ENCODE measurements around the gene MBD5.

MBD5 gene

DNA sequence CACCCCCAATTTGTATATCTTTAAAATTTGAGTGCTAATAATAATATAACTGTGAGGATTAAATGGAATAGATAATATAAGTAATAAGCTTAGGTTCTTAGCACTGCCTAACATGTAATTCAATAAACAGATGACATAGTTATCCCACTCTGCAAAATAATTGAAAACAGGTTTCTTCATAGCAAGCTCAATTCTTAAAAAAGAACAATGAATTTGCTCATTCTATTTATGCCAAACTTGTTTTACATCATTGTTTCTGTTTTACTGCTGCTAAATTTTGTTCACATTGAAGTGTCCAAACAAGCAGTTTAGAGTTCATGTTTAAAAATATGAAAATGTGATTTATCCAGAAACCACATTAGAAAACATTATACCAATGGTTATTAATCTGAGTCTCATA is 217.0 kb downstream of the MBD5 start:
- peaks cover 0 to 23% (median 0%) of the 10 kb centered on the region in 5 donors for H3K9me3 ChIP-seq (ENCODE audit: control insufficient read depth in 5 of 5, low read length in 5 of 5)
- no peak overlapping the region for H3K4me3 ChIP-seq (ENCODE audit: low read depth in 1 of 5, low read length in 5 of 5)
- peaks cover 0 to 3% (median 0%) of the 10 kb centered on the region in 5 donors for H3K4me1 ChIP-seq (ENCODE audit: control insufficient read depth in 5 of 5, insufficient read depth in 5 of 5, low read length in 5 of 5)
- peaks cover 6 to 24% (median 12%) of the 10 kb centered on the region in 5 donors for H3K36me3 ChIP-seq (ENCODE audit: control insufficient read depth in 5 of 5, insufficient read depth in 5 of 5, low read length in 5 of 5)
- H3K27ac ChIP-seq (ENCODE audit: low read depth, low read length) = no peak overlapping the region
- H3K27me3 ChIP-seq (ENCODE audit: control insufficient read depth in 5 of 5, insufficient read depth in 4 of 5, low read length in 5 of 5) = no peaks in the 10 kb centered on the region
- H3K9ac ChIP-seq (ENCODE audit: low read length in 5 of 5) = no peak overlapping the region

DNA sequence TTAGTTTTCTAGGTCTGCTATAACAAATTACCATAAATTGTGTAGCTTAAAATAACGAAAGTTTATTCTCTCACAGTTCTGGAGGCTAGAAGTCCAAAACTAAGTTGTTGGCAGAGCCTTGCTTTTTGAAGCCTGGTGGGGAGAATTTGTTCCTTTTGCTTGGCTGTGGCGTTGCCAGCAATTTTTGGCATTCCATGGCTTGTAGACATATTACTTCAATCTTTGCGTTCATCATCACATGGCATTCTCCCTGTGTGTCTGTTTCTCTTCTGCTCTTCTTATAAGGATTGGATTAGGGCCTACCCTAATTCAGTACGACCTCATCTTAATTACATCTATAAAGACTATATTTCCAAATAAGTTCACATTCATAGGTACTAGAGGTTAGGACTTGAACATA is 217.7 kb downstream of the MBD5 start:
- no peak overlapping the region for H3K9ac ChIP-seq (ENCODE audit: low read length in 5 of 5)
- no peak overlapping the region for H3K4me3 ChIP-seq (ENCODE audit: low read depth in 1 of 5, low read length in 5 of 5)
- H3K4me1 ChIP-seq (ENCODE audit: control insufficient read depth in 5 of 5, insufficient read depth in 5 of 5, low read length in 5 of 5) = peaks cover 0 to 3% (median 0%) of the 10 kb centered on the region in 5 donors
- peaks cover 0 to 23% (median 0%) of the 10 kb centered on the region in 5 donors for H3K9me3 ChIP-seq (ENCODE audit: control insufficient read depth in 5 of 5, low read length in 5 of 5)
- H3K36me3 ChIP-seq (ENCODE audit: control insufficient read depth in 5 of 5, insufficient read depth in 5 of 5, low read length in 5 of 5) = peaks cover 6 to 24% (median 12%) of the 10 kb centered on the region in 5 donors
- H3K27ac ChIP-seq (ENCODE audit: low read depth, low read length) = no peak overlapping the region
- no peaks in the 10 kb centered on the region for H3K27me3 ChIP-seq (ENCODE audit: control insufficient read depth in 5 of 5, insufficient read depth in 4 of 5, low read length in 5 of 5)

DNA sequence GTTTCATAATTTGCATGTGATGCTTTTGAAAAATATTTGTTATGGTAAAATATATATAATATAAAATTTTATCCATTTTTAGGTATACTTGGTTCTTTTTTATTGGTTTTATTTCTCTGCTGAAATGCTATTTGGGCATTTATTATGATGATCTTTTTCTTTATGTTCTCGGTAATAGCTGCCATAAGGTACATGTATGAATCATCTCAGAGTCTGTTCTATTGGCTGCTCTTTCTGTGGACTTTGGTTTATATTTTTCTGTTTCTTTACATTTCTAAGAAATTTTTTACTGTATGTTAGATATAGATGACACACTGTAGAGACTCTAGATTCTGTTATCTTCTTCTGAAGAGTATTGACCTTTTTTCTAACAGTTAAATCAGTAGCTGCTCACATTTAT is 219.9 kb downstream of the MBD5 start:
- Histone ChIP-seq H3K9ac (ENCODE audit: low read length in 5 of 5) (no peak overlapping the region), H3K4me1 (ENCODE audit: control insufficient read depth in 5 of 5, insufficient read depth in 5 of 5, low read length in 5 of 5) (peaks cover 0 to 3% (median 0%) of the 10 kb centered on the region in 5 donors), H3K9me3 (ENCODE audit: control insufficient read depth in 5 of 5, low read length in 5 of 5) (peaks cover 0 to 23% (median 0%) of the 10 kb centered on the region in 5 donors), H3K4me3 (ENCODE audit: low read depth in 1 of 5, low read length in 5 of 5) (no peak overlapping the region), H3K36me3 (ENCODE audit: control insufficient read depth in 5 of 5, insufficient read depth in 5 of 5, low read length in 5 of 5) (peaks cover 6 to 20% (median 12%) of the 10 kb centered on the region in 5 donors), H3K27me3 (ENCODE audit: control insufficient read depth in 5 of 5, insufficient read depth in 4 of 5, low read length in 5 of 5) (no peaks in the 10 kb centered on the region), H3K27ac (ENCODE audit: low read depth, low read length) (no peak overlapping the region)

DNA sequence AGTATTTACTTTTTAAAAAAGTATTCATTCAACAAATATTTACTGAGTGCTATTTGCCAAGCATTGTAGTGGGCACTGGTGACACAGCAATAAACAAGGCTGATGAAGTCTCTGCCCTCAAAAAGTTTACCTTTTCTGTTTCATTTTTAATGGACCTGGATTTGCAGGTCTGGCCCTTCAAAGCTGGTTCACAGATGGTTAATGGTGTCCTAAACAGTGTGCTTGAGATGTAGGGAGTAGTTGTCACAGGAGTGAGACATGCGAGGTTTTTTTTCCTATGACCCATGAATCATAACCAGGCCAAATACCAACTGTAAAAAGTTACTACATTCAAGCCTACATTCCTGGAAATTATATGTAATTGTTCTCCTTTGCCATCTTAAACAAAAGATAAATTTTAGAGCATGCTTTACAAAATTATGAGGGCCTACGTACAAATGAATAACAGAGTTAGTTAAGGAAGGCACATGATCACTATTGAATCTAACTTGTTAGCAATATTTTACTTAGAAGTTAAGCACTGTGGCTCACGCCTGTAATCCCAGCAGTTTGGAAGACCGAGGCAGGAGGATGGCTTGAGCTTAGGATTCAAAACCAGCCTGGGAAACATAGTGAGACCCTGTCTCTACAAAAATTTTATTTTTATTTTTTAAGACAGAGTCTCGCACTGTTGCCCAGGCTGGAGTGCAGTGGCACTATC is 223.9 kb downstream of the MBD5 start:
- H3K27me3 ChIP-seq (ENCODE audit: control insufficient read depth in 5 of 5, insufficient read depth in 4 of 5, low read length in 5 of 5) = no peaks in the 10 kb centered on the region
- no peaks in the 10 kb centered on the region for H3K4me1 ChIP-seq (ENCODE audit: control insufficient read depth in 5 of 5, insufficient read depth in 5 of 5, low read length in 5 of 5)
- H3K27ac ChIP-seq (ENCODE audit: low read depth, low read length) = no peak overlapping the region
- no peak overlapping the region for H3K4me3 ChIP-seq (ENCODE audit: low read depth in 1 of 5, low read length in 5 of 5)
- H3K9me3 ChIP-seq (ENCODE audit: control insufficient read depth in 5 of 5, low read length in 5 of 5) = peaks cover 0 to 15% (median 0%) of the 10 kb centered on the region in 5 donors
- H3K36me3 ChIP-seq (ENCODE audit: control insufficient read depth in 5 of 5, insufficient read depth in 5 of 5, low read length in 5 of 5) = peaks cover 0 to 4% (median 0%) of the 10 kb centered on the region in 5 donors
- no peak overlapping the region for H3K9ac ChIP-seq (ENCODE audit: low read length in 5 of 5)

DNA sequence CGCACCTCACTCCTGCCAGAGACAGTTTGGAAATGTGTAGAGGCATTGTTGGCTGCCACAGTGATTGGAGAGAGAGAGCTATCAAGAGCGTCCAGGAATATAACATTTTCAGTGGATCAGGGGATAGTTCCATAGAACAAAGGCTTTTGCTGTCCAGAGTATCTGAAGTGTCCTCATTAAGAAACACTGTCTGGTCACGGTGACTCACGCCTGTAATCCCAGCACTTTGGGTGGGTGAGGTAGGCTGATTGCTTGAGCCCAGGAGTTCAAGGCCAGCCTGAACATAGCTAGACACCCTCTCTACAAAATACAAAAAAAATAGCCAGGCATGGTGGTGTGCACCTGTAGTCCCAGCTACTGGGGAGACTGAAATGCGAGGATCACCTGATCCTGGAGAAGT is 231.1 kb downstream of the MBD5 start:
- no peaks in the 10 kb centered on the region for H3K4me1 ChIP-seq (ENCODE audit: control insufficient read depth in 5 of 5, insufficient read depth in 5 of 5, low read length in 5 of 5)
- peaks cover 0 to 6% (median 0%) of the 10 kb centered on the region in 5 donors for H3K9me3 ChIP-seq (ENCODE audit: control insufficient read depth in 5 of 5, low read length in 5 of 5)
- no peak overlapping the region for H3K4me3 ChIP-seq (ENCODE audit: low read depth in 1 of 5, low read length in 5 of 5)
- H3K36me3 ChIP-seq (ENCODE audit: control insufficient read depth in 5 of 5, insufficient read depth in 5 of 5, low read length in 5 of 5) = peaks cover 0 to 18% (median 10%) of the 10 kb centered on the region in 5 donors
- no peak overlapping the region for H3K27ac ChIP-seq (ENCODE audit: low read depth, low read length)
- no peaks in the 10 kb centered on the region for H3K27me3 ChIP-seq (ENCODE audit: control insufficient read depth in 5 of 5, insufficient read depth in 4 of 5, low read length in 5 of 5)
- H3K9ac ChIP-seq (ENCODE audit: low read length in 5 of 5) = no peak overlapping the region

DNA sequence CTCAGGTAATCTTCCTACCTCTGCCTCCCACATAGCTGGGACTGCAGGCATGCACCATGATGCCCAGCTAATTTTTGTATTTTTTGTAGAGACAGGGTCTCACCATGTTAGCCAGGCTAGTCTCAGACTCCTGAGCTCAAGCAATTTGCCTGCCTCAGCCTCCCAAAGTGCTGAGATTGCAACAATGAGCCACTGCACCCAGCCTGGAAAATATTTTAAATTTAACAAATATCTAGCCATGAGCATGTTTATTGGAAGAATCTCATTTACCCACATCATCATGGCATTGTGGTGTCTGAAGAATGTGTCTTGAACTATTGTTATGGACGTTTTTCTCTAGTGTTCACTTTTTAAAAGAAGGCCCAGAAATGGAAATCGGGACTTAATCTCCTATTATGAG is 231.8 kb downstream of the MBD5 start:
- peaks cover 0 to 22% (median 10%) of the 10 kb centered on the region in 5 donors for H3K36me3 ChIP-seq (ENCODE audit: control insufficient read depth in 5 of 5, insufficient read depth in 5 of 5, low read length in 5 of 5)
- no peaks in the 10 kb centered on the region for H3K27me3 ChIP-seq (ENCODE audit: control insufficient read depth in 5 of 5, insufficient read depth in 4 of 5, low read length in 5 of 5)
- no peak overlapping the region for H3K27ac ChIP-seq (ENCODE audit: low read depth, low read length)
- no peak overlapping the region for H3K4me3 ChIP-seq (ENCODE audit: low read depth in 1 of 5, low read length in 5 of 5)
- H3K4me1 ChIP-seq (ENCODE audit: control insufficient read depth in 5 of 5, insufficient read depth in 5 of 5, low read length in 5 of 5) = no peaks in the 10 kb centered on the region
- no peak overlapping the region for H3K9ac ChIP-seq (ENCODE audit: low read length in 5 of 5)
- H3K9me3 ChIP-seq (ENCODE audit: control insufficient read depth in 5 of 5, low read length in 5 of 5) = peaks cover 0 to 6% (median 0%) of the 10 kb centered on the region in 5 donors

DNA sequence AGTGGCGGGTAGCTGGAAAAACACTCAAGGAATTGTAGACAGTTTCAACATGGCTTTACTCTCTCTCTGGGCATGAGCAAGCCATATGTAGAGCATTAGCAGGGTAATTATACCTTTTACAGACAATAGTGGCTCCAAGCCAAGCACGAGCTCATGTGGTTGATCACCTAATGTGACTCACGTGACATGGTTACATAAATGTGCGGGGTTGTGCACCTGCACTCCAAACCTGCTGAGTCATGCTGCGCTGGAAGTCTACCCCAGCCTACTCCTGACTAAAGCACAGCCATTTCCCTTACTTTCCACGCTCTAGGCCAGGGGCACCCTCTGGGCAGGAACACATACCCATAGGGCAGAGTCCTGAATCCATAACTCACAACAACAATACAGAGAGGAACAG is 232.8 kb downstream of the MBD5 start:
- Histone ChIP-seq H3K27me3 (ENCODE audit: control insufficient read depth in 5 of 5, insufficient read depth in 4 of 5, low read length in 5 of 5) (no peaks in the 10 kb centered on the region), H3K4me3 (ENCODE audit: low read depth in 1 of 5, low read length in 5 of 5) (no peak overlapping the region), H3K9ac (ENCODE audit: low read length in 5 of 5) (no peak overlapping the region), H3K9me3 (ENCODE audit: control insufficient read depth in 5 of 5, low read length in 5 of 5) (peaks cover 0 to 6% (median 0%) of the 10 kb centered on the region in 5 donors), H3K27ac (ENCODE audit: low read depth, low read length) (no peak overlapping the region), H3K4me1 (ENCODE audit: control insufficient read depth in 5 of 5, insufficient read depth in 5 of 5, low read length in 5 of 5) (no peaks in the 10 kb centered on the region), H3K36me3 (ENCODE audit: control insufficient read depth in 5 of 5, insufficient read depth in 5 of 5, low read length in 5 of 5) (peaks cover 0 to 26% (median 13%) of the 10 kb centered on the region in 5 donors)

DNA sequence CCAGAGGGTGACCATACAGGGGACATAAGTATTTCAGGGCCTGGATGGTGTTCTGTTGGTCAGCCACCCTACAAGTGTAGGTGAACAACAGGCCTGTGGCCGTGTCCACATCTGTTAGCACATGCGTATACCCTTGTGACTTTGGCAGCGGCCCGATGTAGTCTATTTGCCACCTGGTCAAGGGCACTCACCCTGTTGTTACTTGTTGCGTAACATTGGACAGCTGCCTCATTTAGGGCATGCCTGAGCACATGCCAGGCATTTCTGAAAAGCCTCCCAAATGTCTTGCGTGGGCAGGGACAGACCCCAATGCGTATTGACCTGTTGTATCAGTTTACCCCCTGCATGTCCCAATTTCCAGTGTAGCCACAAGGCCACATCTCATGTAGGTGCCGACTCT is 235.0 kb downstream of the MBD5 start:
- H3K4me3 ChIP-seq (ENCODE audit: low read depth in 1 of 5, low read length in 5 of 5) = no peak overlapping the region

DNA sequence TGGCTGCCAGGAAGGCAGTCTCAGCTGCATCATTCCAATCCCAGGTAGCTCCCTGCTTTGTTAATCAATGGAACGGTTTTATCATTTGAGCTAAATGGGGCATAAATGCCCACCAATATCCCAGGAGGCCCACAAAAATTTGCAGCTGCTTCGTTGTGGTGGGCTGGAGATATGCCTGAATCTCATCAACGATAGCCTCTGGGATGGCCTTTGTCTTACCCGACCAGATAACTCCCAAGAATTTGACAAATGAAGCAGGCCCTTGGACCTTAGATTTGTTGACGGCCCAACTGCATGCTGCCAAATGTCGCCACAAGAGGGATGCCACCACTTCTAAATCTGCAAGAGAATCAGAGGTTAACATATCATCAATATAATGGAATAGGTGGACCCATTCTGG is 236.4 kb downstream of the MBD5 start:
- peaks cover 0 to 11% (median 0%) of the 10 kb centered on the region in 5 donors for H3K9me3 ChIP-seq (ENCODE audit: control insufficient read depth in 5 of 5, low read length in 5 of 5)
- peaks cover 0 to 26% (median 13%) of the 10 kb centered on the region in 5 donors for H3K36me3 ChIP-seq (ENCODE audit: control insufficient read depth in 5 of 5, insufficient read depth in 5 of 5, low read length in 5 of 5)
- H3K4me1 ChIP-seq (ENCODE audit: control insufficient read depth in 5 of 5, insufficient read depth in 5 of 5, low read length in 5 of 5) = no peaks in the 10 kb centered on the region
- no peak overlapping the region for H3K4me3 ChIP-seq (ENCODE audit: low read depth in 1 of 5, low read length in 5 of 5)
- no peaks in the 10 kb centered on the region for H3K27me3 ChIP-seq (ENCODE audit: control insufficient read depth in 5 of 5, insufficient read depth in 4 of 5, low read length in 5 of 5)
- no peak overlapping the region for H3K9ac ChIP-seq (ENCODE audit: low read length in 5 of 5)
- no peak overlapping the region for H3K27ac ChIP-seq (ENCODE audit: low read depth, low read length)

More for the DNA sequence above, 235.0 kb downstream of the MBD5 start:
- Histone ChIP-seq H3K27ac (ENCODE audit: low read depth, low read length) (no peak overlapping the region), H3K27me3 (ENCODE audit: control insufficient read depth in 5 of 5, insufficient read depth in 4 of 5, low read length in 5 of 5) (no peaks in the 10 kb centered on the region), H3K4me1 (ENCODE audit: control insufficient read depth in 5 of 5, insufficient read depth in 5 of 5, low read length in 5 of 5) (no peaks in the 10 kb centered on the region), H3K36me3 (ENCODE audit: control insufficient read depth in 5 of 5, insufficient read depth in 5 of 5, low read length in 5 of 5) (peaks cover 0 to 26% (median 13%) of the 10 kb centered on the region in 5 donors), H3K9me3 (ENCODE audit: control insufficient read depth in 5 of 5, low read length in 5 of 5) (peaks cover 0 to 11% (median 0%) of the 10 kb centered on the region in 5 donors), H3K9ac (ENCODE audit: low read length in 5 of 5) (no peak overlapping the region)

DNA sequence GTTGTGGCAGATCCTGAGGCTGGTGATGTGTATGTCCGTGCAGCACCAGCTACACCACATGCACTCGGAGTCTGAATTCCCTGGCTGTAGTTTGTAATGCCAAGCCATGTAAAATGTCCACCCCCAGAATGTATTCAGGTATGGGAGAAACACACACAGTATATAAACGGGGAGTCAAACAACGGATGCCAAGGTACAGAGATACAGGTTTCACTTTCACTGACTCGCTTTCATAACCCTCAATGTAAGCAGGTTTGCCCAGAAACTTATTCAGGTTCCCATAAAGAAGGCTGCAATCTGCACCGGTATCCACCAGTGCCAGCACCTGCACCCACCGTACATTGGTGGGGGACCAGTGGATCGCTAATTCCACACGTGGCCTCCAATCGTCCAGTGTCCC is 237.2 kb downstream of the MBD5 start:
- H3K4me1 ChIP-seq (ENCODE audit: control insufficient read depth in 5 of 5, insufficient read depth in 5 of 5, low read length in 5 of 5) = no peaks in the 10 kb centered on the region
- H3K4me3 ChIP-seq (ENCODE audit: low read depth in 1 of 5, low read length in 5 of 5) = no peak overlapping the region
- H3K36me3 ChIP-seq (ENCODE audit: control insufficient read depth in 5 of 5, insufficient read depth in 5 of 5, low read length in 5 of 5) = peaks cover 0 to 26% (median 13%) of the 10 kb centered on the region in 5 donors
- H3K27me3 ChIP-seq (ENCODE audit: control insufficient read depth in 5 of 5, insufficient read depth in 4 of 5, low read length in 5 of 5) = no peaks in the 10 kb centered on the region
- peaks cover 0 to 11% (median 0%) of the 10 kb centered on the region in 5 donors for H3K9me3 ChIP-seq (ENCODE audit: control insufficient read depth in 5 of 5, low read length in 5 of 5)
- no peak overlapping the region for H3K27ac ChIP-seq (ENCODE audit: low read depth, low read length)
- no peak overlapping the region for H3K9ac ChIP-seq (ENCODE audit: low read length in 5 of 5)

Data from subcutaneous abdominal adipose tissue (tissue), 5 donors.